Stimulated activated CD4-positive, alpha-beta T cell treated with anti-CD3 and anti-CD28 coated beads, Interleukin-12 subunit alpha, Interleukin-12 subunit beta, amount 100 ng/mL, for 48 hours (primary cell): ENCODE data around the gene MTHFS.
"Not testable (repeated sequence)": the region's sequence is repeated elsewhere in the genome, so short reads cannot be mapped to it uniquely, and the experiment has no call there.

Experiments
- DNase-seq, 3 donors: peaks; one replicate each; pipeline ENCODE4 v3.0.0-alpha.2; 2020; ENCODE audit warnings: low read depth in 2 of 3, low spot score in 1 of 3

MTHFS gene

DNA sequence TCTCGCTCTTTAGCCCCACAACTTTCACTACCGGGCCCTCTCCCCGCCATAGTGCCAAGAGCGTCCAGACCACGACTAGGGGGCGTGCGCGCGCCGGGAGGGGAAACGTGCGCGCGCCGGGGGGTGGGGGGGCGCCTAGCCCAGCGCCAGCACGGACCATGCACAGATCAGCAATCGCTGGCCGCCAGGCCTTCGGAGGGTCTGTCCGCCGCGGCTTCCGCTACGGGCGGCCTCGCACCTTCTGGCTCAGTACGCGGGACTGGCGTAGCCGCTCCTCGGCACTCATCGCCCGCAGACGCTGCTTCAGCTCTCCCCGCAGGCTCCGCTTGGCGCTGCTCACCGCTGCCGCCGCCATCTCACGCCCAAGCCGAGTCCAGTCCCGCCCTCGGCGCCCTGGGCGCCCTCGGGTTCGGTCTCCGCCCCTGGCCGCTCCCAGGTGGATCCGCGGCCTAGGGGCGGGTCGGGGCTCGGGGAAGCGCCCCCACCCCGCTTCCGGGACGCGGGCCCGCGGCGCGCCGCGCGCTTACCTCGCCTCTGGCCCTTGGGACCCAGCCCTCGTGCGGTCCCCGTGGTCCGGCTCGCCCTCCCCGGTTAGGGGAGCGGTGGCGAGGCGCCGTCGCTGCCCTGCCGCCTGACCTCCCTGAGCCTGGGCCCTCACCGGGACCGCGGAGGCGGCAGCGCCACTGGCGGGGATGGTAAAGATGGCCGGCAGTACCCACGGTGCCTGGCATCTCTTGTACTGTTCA lies at the start of gene MTHFS:
MTHFS (minus strand) TSS at position 381 of the 746 bp plus-strand sequence; CDS start at position 355, 26 bp downstream.
- DNase-seq, result peak; percentile 42 to 67 (median 45)

DNA sequence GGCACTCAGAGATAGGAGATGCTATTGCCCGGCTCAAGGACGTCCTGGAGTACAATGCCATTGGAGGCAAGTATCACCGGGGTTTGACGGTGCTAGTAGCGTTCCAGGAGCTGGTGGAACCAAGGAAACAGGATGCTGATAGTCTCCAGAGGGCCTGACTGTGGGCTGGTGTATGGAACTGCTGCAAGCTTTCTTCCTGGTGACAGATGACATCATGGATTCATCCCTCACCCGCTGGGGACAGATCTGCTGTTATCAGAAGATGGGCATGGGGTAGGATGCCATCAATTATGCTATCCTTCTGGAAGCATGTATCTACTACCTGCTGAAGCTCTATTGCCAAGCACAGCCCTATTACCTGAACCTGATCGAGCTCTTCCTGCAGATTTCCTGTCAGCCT lies 47.8 kb upstream of the MTHFS start:
- DNase-seq, result no peak

DNA sequence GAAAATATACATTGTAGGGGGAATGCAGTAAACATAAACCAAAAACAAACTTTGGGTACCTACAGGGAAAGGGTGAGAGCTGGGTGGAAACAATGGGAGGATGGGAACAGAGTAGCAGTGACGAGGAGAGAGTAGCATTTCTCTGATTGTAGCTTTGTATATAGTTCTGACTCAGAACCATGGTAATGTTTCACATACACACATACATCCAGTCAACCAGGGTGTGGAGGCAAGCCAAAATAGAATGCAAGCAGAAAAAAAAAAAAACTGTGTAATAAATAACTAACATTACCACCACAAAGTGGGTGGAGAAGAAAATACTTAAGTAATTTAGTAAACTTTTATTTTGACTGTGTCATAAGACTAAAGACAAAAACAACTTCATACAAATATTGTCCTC lies 47.0 kb upstream of the MTHFS start:
- no peak for DNase-seq

DNA sequence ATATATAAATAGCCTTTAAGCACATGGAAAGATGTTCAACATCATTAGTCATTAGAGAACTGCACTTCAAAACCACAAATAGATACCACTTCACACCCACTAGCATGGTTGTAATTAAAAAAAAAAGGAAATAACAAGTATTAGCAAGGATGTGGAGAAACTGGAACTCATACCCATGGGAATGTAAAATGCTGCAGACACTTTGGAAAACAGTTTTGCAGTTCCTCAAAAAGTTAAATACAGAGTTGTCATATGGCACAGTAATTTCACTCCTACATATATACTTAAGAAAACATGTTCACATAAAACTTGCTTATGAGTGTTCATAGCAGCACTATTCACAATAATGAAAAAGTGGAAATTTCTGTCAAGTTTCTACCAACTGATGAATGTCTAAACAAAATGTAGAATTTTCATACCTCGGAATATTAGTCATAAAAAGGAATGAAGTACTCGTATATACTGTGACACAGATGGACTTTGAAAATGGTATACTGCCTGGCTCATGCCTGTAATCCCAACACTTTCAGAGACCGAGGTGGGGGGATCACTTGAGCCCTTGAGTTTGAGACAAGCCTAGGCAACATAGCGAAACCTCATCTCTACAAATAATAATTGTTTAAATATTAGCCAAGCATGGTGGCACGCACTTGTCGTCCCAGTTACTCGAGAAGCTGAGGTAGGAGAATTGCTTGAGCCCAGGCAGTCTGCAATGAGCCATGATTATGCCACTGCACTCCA lies 46.1 kb upstream of the MTHFS start:
- DNase-seq, result no peak

DNA sequence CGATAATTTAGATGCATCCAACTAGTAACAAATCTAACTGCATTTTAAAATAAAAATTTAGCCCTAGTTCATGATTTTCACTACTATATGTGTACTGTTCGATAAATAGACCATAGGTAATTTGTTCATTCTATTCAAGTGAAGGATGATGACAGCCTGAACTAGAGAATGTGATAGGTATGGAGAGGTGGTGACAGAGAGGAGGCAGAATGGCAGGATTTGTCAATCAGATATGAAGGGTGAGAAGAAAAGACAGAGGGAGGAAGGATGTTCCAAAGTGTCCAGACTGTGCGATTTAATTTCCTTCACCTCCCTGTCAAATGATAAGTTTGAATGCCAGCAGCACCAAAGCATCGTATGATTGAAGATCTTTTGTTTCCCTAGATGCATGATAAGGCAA lies 42.6 kb upstream of the MTHFS start:
- DNase-seq, result no peak

DNA sequence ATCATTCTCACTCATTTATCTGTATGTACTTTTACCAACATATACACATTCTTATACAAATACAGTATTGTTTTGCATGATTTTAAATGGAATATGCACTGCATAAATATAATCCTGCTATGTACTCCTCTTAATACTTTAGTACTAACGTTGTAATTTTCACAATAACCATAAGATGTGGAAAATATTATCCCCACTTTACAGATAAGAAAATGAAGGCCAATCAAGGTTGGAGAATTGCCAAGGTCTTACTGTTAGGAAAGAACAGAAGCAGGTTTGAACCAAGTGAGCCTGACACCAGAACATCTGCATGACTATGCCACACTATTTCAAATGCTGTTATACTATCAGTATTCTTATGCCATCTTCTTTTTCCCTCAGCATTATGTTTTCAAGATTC lies 41.3 kb upstream of the MTHFS start:
- no peak for DNase-seq

DNA sequence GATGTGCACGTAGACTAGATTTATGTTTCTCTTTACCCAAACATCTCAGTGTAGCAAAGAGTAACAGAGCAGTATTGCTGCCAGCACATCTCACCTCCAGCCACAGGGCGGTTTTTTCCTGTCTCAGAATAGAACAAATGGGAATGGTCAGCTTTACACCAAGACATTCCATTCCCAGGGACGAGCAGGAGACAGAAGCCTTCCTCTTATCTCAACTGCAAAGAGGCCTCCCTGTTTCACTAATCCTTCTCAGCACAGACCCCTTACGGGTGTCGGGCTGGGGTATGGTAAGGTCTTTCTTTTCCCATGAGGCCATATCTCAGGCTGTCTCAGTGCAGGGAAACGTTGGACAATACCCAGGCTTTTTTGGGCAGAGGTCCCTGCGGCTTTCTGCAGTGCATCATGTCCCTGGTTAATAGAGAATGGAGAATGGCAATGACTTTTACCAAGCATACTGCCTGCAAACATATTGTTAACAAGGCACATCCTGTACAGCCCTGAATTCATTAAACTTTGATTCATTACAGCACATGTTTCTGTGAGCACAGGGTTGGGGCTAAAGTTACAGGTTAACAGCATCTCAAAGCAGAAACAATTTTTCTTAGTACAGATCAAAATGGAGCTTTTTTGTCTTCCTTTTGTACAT lies 38.9 kb upstream of the MTHFS start:
- not testable (repeated sequence) for DNase-seq

DNA sequence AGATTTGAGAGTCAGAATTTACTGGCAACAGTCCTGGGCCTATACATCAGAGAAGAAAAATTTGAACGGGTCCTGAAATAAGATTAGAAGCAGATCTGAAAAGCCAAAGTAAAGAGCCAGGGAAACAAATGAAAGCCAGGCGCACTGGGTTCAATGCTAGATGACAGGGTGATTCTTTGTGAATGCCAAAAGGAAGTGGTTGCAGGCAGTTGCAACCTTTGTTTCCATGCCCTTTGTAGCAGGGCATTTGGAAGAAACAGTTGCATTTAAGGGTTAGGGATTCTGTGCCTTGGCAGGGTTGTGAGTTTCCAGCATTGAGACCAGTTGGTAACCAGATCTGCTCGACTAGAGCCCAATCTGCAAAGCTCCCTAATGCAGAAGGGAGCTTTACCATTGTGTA lies 36.4 kb upstream of the MTHFS start:
- DNase-seq, result no peak

DNA sequence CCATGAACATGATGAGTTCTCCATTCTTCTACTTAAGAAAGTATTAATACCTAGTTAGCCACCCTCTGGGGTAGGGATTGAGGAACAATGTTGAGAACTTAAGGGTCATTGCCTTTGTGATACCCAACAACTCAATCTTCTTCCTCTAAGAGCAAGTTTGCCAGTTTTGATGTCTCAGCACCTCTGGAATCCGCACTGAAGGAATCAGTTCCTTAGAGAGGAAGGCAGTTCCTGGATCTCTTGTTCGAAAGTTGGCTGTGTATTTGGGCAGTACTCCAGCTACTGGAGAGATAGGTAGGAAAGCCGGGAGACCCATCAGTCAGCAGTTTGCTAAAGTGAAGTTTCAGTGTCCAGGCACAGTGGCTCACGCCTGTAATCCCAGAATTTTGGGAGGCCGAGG lies 35.6 kb upstream of the MTHFS start:
- no peak for DNase-seq

DNA sequence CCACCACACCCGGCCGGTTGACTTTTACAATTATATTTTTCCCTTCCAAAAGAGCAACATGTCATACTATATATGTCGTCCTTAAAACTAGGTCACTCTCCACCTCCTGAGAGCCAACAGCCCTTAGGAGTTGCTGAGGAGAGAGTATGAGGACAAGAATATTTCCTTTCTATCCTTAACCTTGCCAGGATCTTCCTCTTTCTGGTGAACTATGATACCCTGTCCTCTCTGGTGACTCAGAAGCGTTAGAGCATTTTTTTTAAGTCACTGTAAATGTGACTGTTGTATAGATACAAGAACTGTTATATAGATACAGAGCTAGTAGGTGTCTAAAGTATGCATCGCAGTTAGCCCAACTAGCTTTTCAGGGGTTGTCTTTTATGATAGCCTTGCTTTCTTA lies 33.7 kb upstream of the MTHFS start:
- DNase-seq, result no peak

DNA sequence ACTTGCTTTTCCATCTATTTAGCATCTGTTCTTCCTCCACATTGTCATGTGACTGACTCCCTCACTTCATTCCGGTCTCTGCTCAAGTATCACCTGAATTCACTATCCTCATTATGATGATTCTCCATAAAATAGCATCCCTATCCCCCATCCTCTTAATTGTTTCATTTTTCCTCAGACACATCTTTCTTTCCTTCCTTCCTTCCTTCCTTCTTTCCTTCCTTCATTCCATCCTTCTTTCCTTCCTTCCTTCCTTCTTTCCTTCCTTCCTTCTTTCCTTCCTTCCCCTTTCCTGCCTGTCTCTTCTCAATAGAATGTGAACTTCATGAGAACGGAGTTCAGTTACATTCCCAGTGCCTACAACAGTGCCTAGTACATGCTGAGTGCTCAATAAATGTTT lies 32.6 kb upstream of the MTHFS start:
- DNase-seq, result no peak

DNA sequence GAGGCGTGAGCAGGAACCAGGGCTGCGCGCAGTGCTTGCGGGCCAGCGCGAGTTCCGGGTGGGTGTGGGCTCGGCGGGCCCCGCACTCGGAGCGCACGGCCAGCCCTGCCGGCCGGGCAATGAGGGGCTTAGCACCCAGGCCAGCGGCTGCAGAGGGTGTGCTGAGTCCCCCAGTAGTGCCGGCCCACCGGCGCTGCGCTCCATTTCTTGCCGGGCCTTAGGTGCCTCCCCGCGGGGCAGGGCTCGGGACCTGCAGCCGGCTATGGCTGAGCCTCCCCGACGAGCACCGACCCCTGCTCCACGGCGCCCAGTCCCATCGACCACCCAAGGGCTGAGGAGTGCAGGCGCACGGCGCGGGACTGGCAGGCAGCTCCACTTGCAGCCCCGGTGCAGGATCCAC lies 29.3 kb upstream of the MTHFS start:
- not testable (repeated sequence) for DNase-seq

DNA sequence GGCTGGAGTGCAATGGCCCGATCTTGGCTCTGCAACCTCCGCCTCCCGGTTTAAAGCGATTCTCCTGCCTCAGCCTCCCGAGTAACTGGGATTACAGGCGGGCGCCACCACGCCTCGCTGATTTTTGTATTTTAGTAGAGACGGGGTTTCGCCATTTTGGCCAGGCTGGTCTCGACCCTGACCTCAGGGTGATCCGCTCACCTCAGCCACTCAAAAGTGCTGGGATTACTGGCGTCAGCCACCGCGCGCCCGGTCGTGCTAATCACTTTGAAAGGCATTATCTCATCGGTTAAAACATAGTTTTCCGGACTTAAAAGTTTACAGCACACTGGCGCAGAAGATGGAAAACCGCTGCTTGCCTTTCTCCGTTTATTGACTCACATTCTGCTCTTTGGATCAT lies 27.6 kb upstream of the MTHFS start:
- DNase-seq, result no peak

DNA sequence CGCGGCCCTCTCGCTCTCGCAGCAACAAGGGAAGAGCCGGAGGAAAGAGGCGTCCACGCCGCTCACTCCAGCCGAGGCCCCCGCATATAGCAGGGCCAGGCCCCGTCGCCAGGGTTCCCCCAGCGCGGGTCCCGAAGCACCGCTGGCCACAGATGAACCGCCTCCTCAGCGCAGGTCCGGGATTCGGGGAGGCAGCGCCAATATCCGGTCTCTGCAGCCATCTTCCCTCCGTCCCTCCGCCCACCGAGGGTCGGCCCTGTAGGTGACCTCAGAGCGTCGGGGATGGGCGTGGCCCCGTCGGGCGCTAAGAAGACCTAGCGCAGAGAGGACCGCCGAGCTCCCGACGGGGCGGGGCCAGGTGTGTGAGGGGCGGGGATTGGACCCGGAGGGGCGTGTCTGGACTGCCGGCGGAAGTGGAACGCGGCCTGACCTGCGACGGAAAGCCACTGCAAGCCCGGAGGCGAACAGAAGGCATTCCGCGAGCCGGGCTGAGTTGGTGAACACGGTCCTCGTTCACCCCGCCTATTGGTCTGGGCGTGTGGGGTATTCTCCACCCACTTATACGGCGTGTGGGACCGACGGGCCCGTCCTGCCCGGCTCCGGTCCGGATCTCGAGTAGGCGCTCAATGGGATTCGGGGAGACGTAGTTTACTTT lies 26.8 kb upstream of the MTHFS start:
- DNase-seq, result peak; percentile 98 to 100 (median 98)

DNA sequence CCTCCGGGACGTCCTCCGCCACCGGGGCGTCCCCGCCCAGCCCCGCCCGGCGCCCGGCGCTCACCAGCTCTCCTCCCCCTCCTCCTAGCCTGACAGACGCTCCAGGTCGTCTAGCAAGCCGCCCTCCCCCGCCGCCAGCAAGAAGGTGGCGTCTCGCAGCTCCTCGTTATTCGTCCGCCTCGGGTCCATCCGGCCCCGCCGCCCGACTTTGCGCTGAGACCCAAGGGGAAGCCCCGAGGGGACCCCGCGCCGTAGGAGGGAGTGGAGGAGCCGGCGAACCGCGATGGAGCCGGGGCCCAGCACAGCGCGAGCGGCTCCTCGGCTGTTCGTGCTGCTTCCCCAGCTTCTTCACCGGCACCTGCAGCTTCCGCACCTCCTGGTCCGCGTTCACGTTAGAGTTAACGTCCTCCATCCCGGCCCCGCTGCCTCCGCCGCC lies 26.3 kb upstream of the MTHFS start:
- peak; percentile 48 to 63 (median 60) for DNase-seq

DNA sequence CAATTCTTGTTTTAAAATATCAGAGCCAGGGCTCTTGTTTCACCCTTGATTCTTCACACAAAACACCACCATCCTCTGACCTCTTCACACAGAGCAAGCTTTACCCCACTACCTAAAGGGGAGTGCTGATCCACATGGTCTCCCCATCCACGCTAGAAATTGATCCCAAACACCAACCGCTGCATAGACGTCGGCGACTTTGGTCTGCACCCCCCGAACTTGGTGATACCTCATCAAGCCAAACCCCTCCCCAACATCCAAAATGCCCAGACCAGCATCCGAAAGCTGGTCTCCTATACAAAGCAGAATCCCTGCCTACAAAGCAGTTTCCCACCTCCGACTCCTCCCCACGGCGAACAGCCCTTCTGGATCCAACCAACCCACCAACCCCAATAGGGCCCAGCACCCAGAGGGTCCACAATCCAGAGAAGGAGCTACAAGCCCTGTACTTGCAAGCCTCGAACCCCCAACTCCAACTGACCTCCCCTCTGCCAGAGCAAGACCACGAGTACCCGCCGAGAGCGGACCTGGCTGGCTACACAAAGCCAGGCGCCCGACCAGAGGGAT lies 25.8 kb upstream of the MTHFS start:
- no peak for DNase-seq

DNA sequence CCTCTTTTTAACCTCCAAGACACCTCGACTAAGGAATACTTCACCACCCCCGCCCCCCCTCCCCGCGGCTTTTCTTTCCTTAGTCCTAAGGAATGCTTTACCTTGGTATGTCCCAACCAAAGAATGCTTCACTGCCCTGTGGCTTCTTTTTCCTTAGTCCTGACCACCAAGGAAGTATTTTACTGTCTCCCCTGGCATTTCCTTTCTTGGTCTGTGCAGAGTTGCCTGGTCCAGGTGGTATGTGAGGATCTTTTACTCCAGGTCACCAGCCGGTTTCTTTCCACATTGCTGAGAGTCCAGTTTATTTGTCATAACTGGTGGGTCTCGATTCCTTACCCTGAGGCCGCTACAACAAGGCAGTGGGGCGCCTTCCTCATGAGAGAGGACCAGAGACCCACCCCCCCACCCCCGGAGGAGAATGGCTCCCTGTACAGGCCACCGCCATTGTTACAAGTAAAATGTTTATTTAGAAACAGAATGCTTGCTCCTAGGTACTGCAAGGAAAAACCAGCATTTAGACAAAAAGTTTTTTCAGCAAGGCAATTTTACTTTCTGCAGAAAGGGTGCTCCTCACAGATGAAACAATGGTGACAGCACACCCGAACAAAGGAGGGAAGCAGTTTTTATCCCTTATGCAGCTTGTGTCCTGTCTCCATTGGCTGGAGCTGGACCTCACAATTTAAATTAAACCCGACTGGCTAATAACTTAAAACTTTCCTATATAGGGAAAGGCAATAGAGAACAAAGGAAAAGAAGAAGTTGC lies 23.1 kb upstream of the MTHFS start:
- DNase-seq, result no peak

DNA sequence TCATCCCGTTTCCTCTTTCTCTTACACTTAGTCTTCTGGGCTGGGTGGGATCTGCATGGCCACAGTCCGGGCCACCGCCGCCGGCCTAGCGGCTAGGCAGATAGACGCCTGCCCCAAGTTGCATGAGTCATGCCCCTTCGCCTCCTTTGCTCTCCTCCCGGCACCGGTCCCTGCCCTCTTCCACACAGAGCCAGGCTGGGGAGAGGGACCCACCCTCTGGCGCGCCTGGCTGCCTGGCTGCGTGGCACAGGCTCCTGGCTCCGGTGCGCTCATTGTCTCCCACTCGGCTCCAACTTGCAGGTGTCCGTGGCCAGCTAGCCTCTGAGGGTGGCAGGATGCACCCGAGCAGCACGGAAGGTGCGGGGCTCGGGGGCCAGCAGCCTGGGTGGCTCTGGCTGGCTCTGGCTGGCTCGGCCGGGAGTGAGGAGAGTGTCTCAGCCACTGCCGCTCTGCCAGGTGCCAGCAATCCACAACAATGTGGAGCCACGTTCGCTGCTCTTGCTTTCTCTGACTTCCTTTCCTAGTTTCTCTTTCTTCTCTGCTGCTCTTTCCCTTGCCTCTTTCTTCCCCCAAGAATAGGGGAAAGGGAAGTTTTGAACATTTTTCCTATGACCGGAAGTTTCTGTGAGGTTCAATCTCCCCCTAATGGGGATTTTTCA lies 22.4 kb upstream of the MTHFS start:
- DNase-seq, result no peak

DNA sequence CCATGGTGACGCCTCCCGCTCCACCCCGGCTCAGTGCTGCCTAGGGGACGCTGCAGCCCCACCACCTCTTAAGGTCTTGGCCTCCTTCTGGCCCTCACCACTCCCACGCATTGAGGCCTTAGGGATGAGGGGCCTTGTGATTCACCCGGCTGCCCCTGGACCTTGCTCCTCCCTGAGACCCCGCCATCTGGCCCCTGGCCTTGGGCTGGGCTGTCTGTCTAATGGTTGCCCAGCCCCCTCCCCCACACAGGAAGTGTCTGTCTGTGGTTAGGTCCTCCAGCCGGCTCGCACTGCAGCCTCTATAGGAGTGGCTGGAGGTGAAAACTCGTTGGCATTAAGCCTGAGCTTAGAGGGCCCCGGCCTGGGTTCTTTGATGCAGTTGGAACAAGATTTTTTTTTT lies 21.5 kb upstream of the MTHFS start:
- no peak for DNase-seq

DNA sequence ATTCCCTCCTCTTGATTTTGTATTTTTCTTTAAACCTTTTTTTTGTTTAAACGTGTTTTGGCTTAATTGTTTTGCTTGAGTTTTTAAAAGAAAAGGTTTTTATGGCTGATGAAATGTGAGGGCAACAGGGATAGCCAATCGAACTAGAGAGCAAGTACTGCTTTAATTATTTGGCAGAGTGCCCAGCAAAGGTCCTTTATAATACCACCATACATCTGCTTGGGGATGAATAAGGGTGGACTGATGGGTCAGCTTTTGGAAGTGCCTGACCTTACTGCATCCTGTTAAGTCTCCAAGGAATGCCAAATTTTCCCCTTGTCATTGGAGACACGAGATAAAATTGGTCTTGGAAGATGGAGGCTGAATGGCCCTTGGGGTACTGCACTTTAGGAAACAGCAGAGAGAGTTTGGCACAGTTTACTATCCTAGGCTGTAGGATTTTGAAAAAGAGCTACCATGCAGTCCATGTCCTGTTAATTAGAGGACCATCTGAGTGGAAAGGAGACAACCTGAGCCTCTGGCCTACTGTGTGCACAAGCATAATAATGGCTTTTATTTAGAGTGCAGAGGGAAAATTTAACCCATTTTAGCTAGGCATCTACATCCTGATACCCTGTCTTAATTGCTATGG lies 19.8 kb upstream of the MTHFS start:
- no peak for DNase-seq
